ENCODE results near the gene CPXM1.
"Not testable (repeated sequence)": the region's sequence is repeated elsewhere in the genome, so short reads cannot be mapped to it uniquely, and the experiment has no call there.

Gene CPXM1

GRCh38 chr20:2835331-2835796 lies 34.9 kb upstream of the CPXM1 start:
- H3K9ac ChIP-seq (ENCODE audit: insufficient read length, low read depth), result no peak overlapping the region
- TF ChIP-seq ZNF274 (IDR thresholded peaks at IDR 0.05; ENCODE audit: low read depth, low read length) (no peak), SUZ12 (IDR thresholded peaks at IDR 0.05; ENCODE audit: extremely low read depth, insufficient read depth, insufficient read length) (no peak), YY1 (IDR thresholded peaks at IDR 0.05; ENCODE audit: insufficient read depth, insufficient read length) (no peak)
- no peaks in the 10 kb centered on the region for H3K27me3 ChIP-seq (ENCODE audit: insufficient read depth, insufficient read length)
- peaks cover 5% of the 10 kb centered on the region for H3K4me1 ChIP-seq (ENCODE audit: insufficient read depth, insufficient read length)
- no peaks in the 10 kb centered on the region for H3K9me3 ChIP-seq (ENCODE audit: insufficient read depth, low read length)
- no peak for DNase-seq (ENCODE audit: low read depth, low spot score)
- H3K4me3 ChIP-seq (ENCODE audit: insufficient read length, low read depth), result no peak overlapping the region
- H3K36me3 ChIP-seq (ENCODE audit: insufficient read depth, insufficient read length, low read length), result peaks cover 44% of the 10 kb centered on the region

GRCh38 chr20:2834401-2835110 lies 34.1 kb upstream of the CPXM1 start:
- H3K4me1 ChIP-seq (ENCODE audit: insufficient read depth, insufficient read length), result peaks cover 1% of the 10 kb centered on the region
- H3K36me3 ChIP-seq (ENCODE audit: insufficient read depth, insufficient read length, low read length), result peaks cover 42% of the 10 kb centered on the region
- no peak for DNase-seq (ENCODE audit: low read depth, low spot score)
- no peak for TF ChIP-seq ZNF274 (IDR thresholded peaks at IDR 0.05; ENCODE audit: low read depth, low read length)
- TF ChIP-seq YY1 (IDR thresholded peaks at IDR 0.05; ENCODE audit: insufficient read depth, insufficient read length), result no peak
- TF ChIP-seq SUZ12 (IDR thresholded peaks at IDR 0.05; ENCODE audit: extremely low read depth, insufficient read depth, insufficient read length), result no peak
- H3K27me3 ChIP-seq (ENCODE audit: insufficient read depth, insufficient read length), result no peaks in the 10 kb centered on the region
- no peak overlapping the region for H3K4me3 ChIP-seq (ENCODE audit: insufficient read length, low read depth)
- H3K9ac ChIP-seq (ENCODE audit: insufficient read length, low read depth), result no peak overlapping the region
- H3K9me3 ChIP-seq (ENCODE audit: insufficient read depth, low read length), result no peaks in the 10 kb centered on the region

DNA sequence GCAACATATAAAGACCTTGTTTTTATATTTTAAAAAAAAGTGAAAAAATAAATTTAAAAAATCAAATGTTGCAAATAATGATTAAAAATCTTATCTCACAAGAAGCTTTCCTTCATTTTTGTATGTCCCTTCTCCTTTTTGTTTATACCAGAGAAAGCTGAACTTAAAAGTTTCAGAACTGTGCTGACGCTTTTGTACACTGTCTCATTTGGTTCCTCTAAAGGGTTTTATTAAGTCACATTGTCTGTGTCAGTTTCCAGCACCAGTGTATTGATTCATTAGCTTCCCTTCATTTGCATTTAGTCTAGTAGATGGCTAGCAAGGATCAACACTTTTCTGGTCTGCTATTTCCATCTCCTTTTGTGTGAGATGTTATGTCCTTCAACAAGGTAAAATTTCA lies 33.3 kb upstream of the CPXM1 start:
- Histone ChIP-seq H3K4me3 (ENCODE audit: insufficient read length, low read depth) (no peak overlapping the region), H3K36me3 (ENCODE audit: insufficient read depth, insufficient read length, low read length) (peaks cover 36% of the 10 kb centered on the region), H3K9ac (ENCODE audit: insufficient read length, low read depth) (no peak overlapping the region), H3K27me3 (ENCODE audit: insufficient read depth, insufficient read length) (no peaks in the 10 kb centered on the region), H3K4me1 (ENCODE audit: insufficient read depth, insufficient read length) (no peaks in the 10 kb centered on the region), H3K9me3 (ENCODE audit: insufficient read depth, low read length) (no peaks in the 10 kb centered on the region)
- TF ChIP-seq SUZ12 (IDR thresholded peaks at IDR 0.05; ENCODE audit: extremely low read depth, insufficient read depth, insufficient read length), result no peak
- no peak for TF ChIP-seq ZNF274 (IDR thresholded peaks at IDR 0.05; ENCODE audit: low read depth, low read length)
- TF ChIP-seq YY1 (IDR thresholded peaks at IDR 0.05; ENCODE audit: insufficient read depth, insufficient read length), result no peak
- no peak for DNase-seq (ENCODE audit: low read depth, low spot score)

- not testable (repeated sequence) for H3K9ac ChIP-seq (ENCODE audit: insufficient read length, low read depth); H3K27me3 ChIP-seq (ENCODE audit: insufficient read depth, insufficient read length); DNase-seq (ENCODE audit: low read depth, low spot score); H3K4me3 ChIP-seq (ENCODE audit: insufficient read length, low read depth); H3K4me1 ChIP-seq (ENCODE audit: insufficient read depth, insufficient read length); H3K9me3 ChIP-seq (ENCODE audit: insufficient read depth, low read length)
- peaks cover 15% of the 10 kb centered on the region for H3K36me3 ChIP-seq (ENCODE audit: insufficient read depth, insufficient read length, low read length)
Observed at GRCh38 chr20:2831206-2831605, 30.8 kb upstream of the CPXM1 start.

GRCh38 chr20:2829376-2829775 lies 28.9 kb upstream of the CPXM1 start:
- Histone ChIP-seq H3K36me3 (ENCODE audit: insufficient read depth, insufficient read length, low read length) (peaks cover 4% of the 10 kb centered on the region), H3K4me3 (ENCODE audit: insufficient read length, low read depth) (no peak overlapping the region), H3K27me3 (ENCODE audit: insufficient read depth, insufficient read length) (no peaks in the 10 kb centered on the region), H3K9ac (ENCODE audit: insufficient read length, low read depth) (no peak overlapping the region), H3K4me1 (ENCODE audit: insufficient read depth, insufficient read length) (no peaks in the 10 kb centered on the region), H3K9me3 (ENCODE audit: insufficient read depth, low read length) (no peaks in the 10 kb centered on the region)
- no peak for DNase-seq (ENCODE audit: low read depth, low spot score)
- TF ChIP-seq YY1 (IDR thresholded peaks at IDR 0.05; ENCODE audit: insufficient read depth, insufficient read length) (no peak), ZNF274 (IDR thresholded peaks at IDR 0.05; ENCODE audit: low read depth, low read length) (no peak), SUZ12 (IDR thresholded peaks at IDR 0.05; ENCODE audit: extremely low read depth, insufficient read depth, insufficient read length) (no peak)

GRCh38 chr20:2826655-2827054 lies 26.2 kb upstream of the CPXM1 start:
- DNase-seq (ENCODE audit: low read depth, low spot score), result no peak
- no peak overlapping the region for H3K4me3 ChIP-seq (ENCODE audit: insufficient read length, low read depth)
- H3K9me3 ChIP-seq (ENCODE audit: insufficient read depth, low read length), result no peaks in the 10 kb centered on the region
- no peak overlapping the region for H3K9ac ChIP-seq (ENCODE audit: insufficient read length, low read depth)
- TF ChIP-seq ZNF274 (IDR thresholded peaks at IDR 0.05; ENCODE audit: low read depth, low read length), result no peak
- H3K27me3 ChIP-seq (ENCODE audit: insufficient read depth, insufficient read length), result no peaks in the 10 kb centered on the region
- no peaks in the 10 kb centered on the region for H3K36me3 ChIP-seq (ENCODE audit: insufficient read depth, insufficient read length, low read length)
- H3K4me1 ChIP-seq (ENCODE audit: insufficient read depth, insufficient read length), result no peaks in the 10 kb centered on the region

GRCh38 chr20:2825761-2826160 lies 25.3 kb upstream of the CPXM1 start:
- H3K4me3 ChIP-seq (ENCODE audit: insufficient read length, low read depth), result no peak overlapping the region
- no peaks in the 10 kb centered on the region for H3K36me3 ChIP-seq (ENCODE audit: insufficient read depth, insufficient read length, low read length)
- no peak for TF ChIP-seq ZNF274 (IDR thresholded peaks at IDR 0.05; ENCODE audit: low read depth, low read length)
- TF ChIP-seq YY1 (IDR thresholded peaks at IDR 0.05; ENCODE audit: insufficient read depth, insufficient read length), result no peak
- no peak for TF ChIP-seq SUZ12 (IDR thresholded peaks at IDR 0.05; ENCODE audit: extremely low read depth, insufficient read depth, insufficient read length)
- no peak overlapping the region for H3K9ac ChIP-seq (ENCODE audit: insufficient read length, low read depth)
- DNase-seq (ENCODE audit: low read depth, low spot score), result no peak
- no peaks in the 10 kb centered on the region for H3K9me3 ChIP-seq (ENCODE audit: insufficient read depth, low read length)
- no peaks in the 10 kb centered on the region for H3K4me1 ChIP-seq (ENCODE audit: insufficient read depth, insufficient read length)
- H3K27me3 ChIP-seq (ENCODE audit: insufficient read depth, insufficient read length), result no peaks in the 10 kb centered on the region
